GM23338 (cell line): ENCODE results near the gene ARL4A. TPM values are rescaled to one million over a fixed set of nuclear protein-coding genes. Genes with fewer than 3 reads are reported as not detected.

Experiments
- ATAC-seq: fragments of 200-7000 bp; cut with Tn5 transposase; 3 replicates; pipeline ENCODE4 v1.9.1; 2020
- DNase-seq: peaks from one replicate; pipeline ENCODE4 v3.0.0-alpha.2; 2015; ENCODE audit warnings: low spot score
- H2AFZ ChIP-seq: fragments of 200-600 bp; sonication (generic); 2 replicates; pipeline ENCODE4 v1.8.0; 2016; ENCODE audit warnings: antibody characterized with exemption, mild to moderate bottlenecking, moderate library complexity
- H3F3A ChIP-seq: fragments of 200-600 bp; sonication (generic); replicated peaks from 2 replicates; pipeline ENCODE4 v1.8.0; 2017; ENCODE audit warnings: antibody characterized with exemption, mixed run types, low read depth
- H3K27ac ChIP-seq: fragments of 200-600 bp; sonication (generic); 2 replicates; pipeline ENCODE4 v1.6.1; 2016; ENCODE audit warnings: low read depth
- H3K27me3 ChIP-seq: fragments of 200-600 bp; sonication (generic); 2 replicates; pipeline ENCODE4 v1.8.0; 2016; ENCODE audit warnings: mild to moderate bottlenecking, mixed run types, moderate library complexity; ENCODE audit not compliant: insufficient read depth
- H3K36me3 ChIP-seq: fragments of 200-600 bp; sonication (generic); 2 replicates; pipeline ENCODE4 v1.8.0; 2016; ENCODE audit warnings: mild to moderate bottlenecking; ENCODE audit not compliant: insufficient read depth
- H3K4me1 ChIP-seq: fragments of 200-600 bp; sonication (generic); 2 replicates; pipeline ENCODE4 v1.8.0; 2016; ENCODE audit warnings: mild to moderate bottlenecking, moderate library complexity; ENCODE audit not compliant: insufficient read depth
- H3K4me2 ChIP-seq: fragments of 200-600 bp; sonication (generic); 2 replicates; pipeline ENCODE4 v1.7.1; 2017; ENCODE audit warnings: mixed run types
- H3K4me3 ChIP-seq: fragments of 200-600 bp; sonication (generic); 2 replicates; pipeline ENCODE4 v1.6.1; 2016; ENCODE audit warnings: mixed run types
- H3K79me2 ChIP-seq: fragments of 200-600 bp; sonication (generic); replicated peaks from 2 replicates; pipeline ENCODE4 v1.8.0; 2017; ENCODE audit warnings: mild to moderate bottlenecking; ENCODE audit not compliant: insufficient read depth
- H3K9me2 ChIP-seq: fragments of 200-600 bp; sonication (generic); 2 replicates; pipeline ENCODE4 v1.8.0; 2017; ENCODE audit not compliant: insufficient read depth
- H4K20me1 ChIP-seq: fragments of 200-600 bp; sonication (generic); replicated peaks from 2 replicates; pipeline ENCODE4 v1.8.0; 2017; ENCODE audit warnings: mild to moderate bottlenecking; ENCODE audit not compliant: insufficient read depth
- H3K27ac Mint-ChIP-seq: 2 replicates; pipeline ENCODE4 v1.8.0; 2020; ENCODE audit warnings: inconsistent platforms, mild to moderate bottlenecking, moderate library complexity, mixed read lengths
- H3K27me3 Mint-ChIP-seq: 3 replicates; pipeline ENCODE4 v1.8.0; 2022; ENCODE audit warnings: low read depth, mild to moderate bottlenecking, moderate library complexity, mixed read lengths, inconsistent platforms; ENCODE audit not compliant: insufficient read depth, poor library complexity
- H3K36me3 Mint-ChIP-seq: 3 replicates; pipeline ENCODE4 v1.8.0; 2021; ENCODE audit warnings: low read depth, mild to moderate bottlenecking, inconsistent platforms, moderate library complexity, mixed read lengths
- H3K4me1 Mint-ChIP-seq: 3 replicates; pipeline ENCODE4 v1.8.0; 2020; ENCODE audit warnings: mild to moderate bottlenecking, inconsistent platforms, mixed read lengths
- H3K4me3 Mint-ChIP-seq: 3 replicates; pipeline ENCODE4 v1.8.0; 2021; ENCODE audit warnings: moderate library complexity, mild to moderate bottlenecking, inconsistent platforms, mixed read lengths
- H3K9me3 Mint-ChIP-seq: 3 replicates; pipeline ENCODE4 v1.8.0; 2020; ENCODE audit warnings: moderate library complexity, mild to moderate bottlenecking, inconsistent platforms, mixed read lengths
- CREB1 ChIP-seq: fragments of 250-450 bp; sonication (Bioruptor Pico); IDR thresholded peaks from 2 replicates; pipeline ENCODE4 v1.5.0; 2020; ENCODE audit warnings: low read depth, mild to moderate bottlenecking, moderate library complexity
- CTCF ChIP-seq, 2 experiments: fragments of 200-600 bp in 1 of 2; sonication (generic) in 1 of 2; conservative IDR thresholded peaks; 2 replicates each; pipeline versions ENCODE4 v1.5.1 to v1.6.1; 2016 to 2017; ENCODE audit warnings: antibody characterized with exemption in 2 of 2, low read depth in 2 of 2, mild to moderate bottlenecking in 2 of 2, moderate library complexity in 1 of 2
- EZH2 ChIP-seq: fragments of 200-600 bp; sonication (generic); IDR thresholded peaks from one replicate; pipeline ENCODE4 v1.8.0; 2017; ENCODE audit warnings: antibody characterized with exemption, mild to moderate bottlenecking, low read depth; ENCODE audit not compliant: unreplicated experiment
- EZH2phosphoT487 ChIP-seq: fragments of 200-600 bp; sonication (generic); IDR thresholded peaks from one replicate; pipeline ENCODE4 v1.8.1; 2018; ENCODE audit warnings: antibody characterized with exemption; ENCODE audit not compliant: unreplicated experiment
- JUNB ChIP-seq: IDR thresholded peaks from one replicate; pipeline ENCODE4 v1.6.1; 2016; ENCODE audit warnings: antibody characterized with exemption; ENCODE audit not compliant: unreplicated experiment
- POLR2AphosphoS5 ChIP-seq: IDR thresholded peaks from 2 replicates; pipeline ENCODE4 v1.6.1; 2016; ENCODE audit warnings: antibody characterized with exemption, low read depth
- REST ChIP-seq: IDR thresholded peaks from one replicate; pipeline ENCODE4 v1.6.1; 2018; ENCODE audit warnings: antibody characterized with exemption; ENCODE audit not compliant: unreplicated experiment
- ZNF331 ChIP-seq: fragments of 250-450 bp; sonication (Bioruptor Pico); IDR thresholded peaks from 2 replicates; pipeline ENCODE4 v1.5.0; 2020; ENCODE audit warnings: low read depth, mild to moderate bottlenecking, moderate library complexity
- ZNF462 ChIP-seq: fragments of 250-450 bp; sonication (Bioruptor Pico); IDR thresholded peaks from 2 replicates; pipeline ENCODE4 v1.5.0; 2020; ENCODE audit warnings: mild to moderate bottlenecking, moderate library complexity
- polyA plus RNA-seq: library from polyadenylated mRNA; unstranded; fragments of >200 nt; fragmentation: Nextera tagmentation; extraction: Ambion mirVana; gene quantifications from 2 replicates; pipeline ENCODE4 v1.2.1, GENCODE V29; 2016
- total RNA-seq: library from RNA; depleted of rRNA; stranded (reverse); fragments of >200 nt; shearing (Covaris generic); gene quantifications from 2 replicates; pipeline ENCODE4 v1.2.3, GENCODE V29; 2014

The ARL4A gene
- total and polyA plus RNA-seq, 2 experiments from 2014 or later: 48.9 to 82.5 TPM

- Histone ChIP-seq H3K79me2 (no peaks in the 10 kb centered on the region), H3K27ac (no peak overlapping the region), H3K4me3 (no peak overlapping the region), H3K4me1 (no peaks in the 10 kb centered on the region), H4K20me1 (no peaks in the 10 kb centered on the region), H2AFZ (peak overlapping the region; percentile 61; the same call in 1 of the 2 replicates), H3F3A (no peaks in the 10 kb centered on the region), H3K36me3 (no peaks in the 10 kb centered on the region), H3K9me2 (no peaks in the 10 kb centered on the region), H3K27me3 (no peaks in the 10 kb centered on the region), H3K4me2 (no peak overlapping the region)
- DNase-seq (no peak), ATAC-seq (no peak)
- Mint-ChIP-seq H3K4me1 (peaks cover 4% of the 10 kb centered on the region; the same call in 2 of the 3 replicates), H3K27me3 (peaks cover 2% of the 10 kb centered on the region), H3K36me3 (no peaks in the 10 kb centered on the region), H3K4me3 (no peak overlapping the region), H3K27ac (no peak overlapping the region), H3K9me3 (no peaks in the 10 kb centered on the region)
- no peak; a peak in 1 of 4 replicates for TF ChIP-seq CTCF (conservative IDR thresholded peaks at IDR 0.05; ENCODE audit: low read depth in 2 of 2)
- no peak for TF ChIP-seq REST
- no peak for TF ChIP-seq CREB1
- TF ChIP-seq ZNF462 (CRISPR knock-in tag): no peak
- no peak for TF ChIP-seq ZNF331 (CRISPR knock-in tag)
- TF ChIP-seq EZH2phosphoT487: no peak
- no peak for TF ChIP-seq JUNB
- no peak for TF ChIP-seq POLR2AphosphoS5
- no peak for TF ChIP-seq EZH2
Observed at GRCh38 chr7:12637819-12638592, 49.4 kb upstream of the ARL4A start.
